GM18499 (cell line): ENCODE measurements around the gene WWOX.

ENCODE experiments used
- ATAC-seq: cut with Tn5 transposase; IDR thresholded peaks from one replicate; pipeline ENCODE4 v1.9.1; 2021; ENCODE audit warnings: moderate number of reproducible peaks; ENCODE audit not compliant: insufficient read depth, unreplicated experiment

WWOX gene

DNA sequence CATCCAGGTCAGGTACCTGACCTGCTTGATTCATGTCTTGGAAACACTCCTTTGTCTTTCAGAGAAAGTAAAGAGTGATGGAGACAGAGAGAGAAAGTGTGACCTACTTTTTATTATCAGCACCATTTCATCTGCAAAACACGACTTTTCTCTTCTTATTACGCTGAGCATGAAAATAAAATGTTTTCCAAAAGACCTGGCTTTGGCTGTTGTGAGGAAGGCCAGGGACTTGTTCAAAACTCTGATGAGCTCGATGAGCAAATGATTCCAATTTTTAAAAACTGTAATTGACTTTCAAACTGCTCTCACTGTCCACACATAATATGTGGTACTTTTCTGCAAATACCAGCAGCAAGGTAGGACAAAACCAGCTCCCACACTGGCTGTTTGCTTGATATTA lies 821.2 kb downstream of the WWOX start:
- ATAC-seq, result no peak

GRCh38 chr16:78925083-78925767 lies 825.8 kb downstream of the WWOX start:
- no peak for ATAC-seq

DNA sequence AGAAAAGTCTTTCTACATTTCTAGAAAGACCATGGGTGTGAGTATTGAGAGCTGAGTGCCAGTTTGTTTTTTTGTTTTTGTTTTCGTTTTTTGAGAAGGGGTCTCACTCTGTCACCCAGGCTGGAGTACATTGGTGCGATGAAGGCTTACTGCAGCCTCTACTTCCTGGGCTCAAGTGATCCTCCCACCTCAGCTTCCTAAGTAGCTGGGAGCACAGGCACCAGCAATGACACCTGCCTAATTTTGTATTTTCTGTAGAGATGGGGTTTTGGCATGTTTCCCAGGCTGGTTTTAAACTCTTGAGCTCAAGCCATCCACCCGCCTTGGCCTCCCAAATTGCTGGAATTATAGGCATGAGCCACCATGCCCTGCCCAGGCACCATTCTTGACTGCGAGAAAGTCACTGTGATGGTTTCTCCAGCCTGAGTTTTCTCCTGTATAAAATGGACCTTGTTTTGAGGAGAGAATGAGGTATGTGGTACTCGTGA lies 827.3 kb downstream of the WWOX start:
- no peak for ATAC-seq

GRCh38 chr16:78927766-78928165 lies 828.3 kb downstream of the WWOX start:
- no peak for ATAC-seq

- ATAC-seq, result no peak
Measured at GRCh38 chr16:78929841-78930240, 830.4 kb downstream of the WWOX start.

DNA sequence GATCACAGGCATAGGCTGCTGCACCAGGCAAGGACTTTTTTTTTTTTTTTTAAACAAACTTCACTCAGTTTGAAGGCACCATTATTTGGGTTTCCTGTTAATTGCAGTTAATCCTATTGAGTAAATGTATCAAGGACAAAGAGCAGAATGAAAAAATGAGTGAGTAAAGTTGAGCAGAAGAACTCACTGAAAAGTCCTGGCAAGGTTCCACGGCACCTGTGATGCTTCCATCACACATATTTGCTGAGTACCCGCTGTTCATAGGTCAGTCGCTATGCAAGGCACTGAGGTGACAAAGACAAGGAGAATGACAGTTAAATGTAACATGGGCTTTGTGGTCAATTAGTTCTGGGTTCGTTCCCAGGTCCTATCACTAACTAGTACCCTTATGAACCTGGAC lies 831.1 kb downstream of the WWOX start:
- no peak for ATAC-seq

DNA sequence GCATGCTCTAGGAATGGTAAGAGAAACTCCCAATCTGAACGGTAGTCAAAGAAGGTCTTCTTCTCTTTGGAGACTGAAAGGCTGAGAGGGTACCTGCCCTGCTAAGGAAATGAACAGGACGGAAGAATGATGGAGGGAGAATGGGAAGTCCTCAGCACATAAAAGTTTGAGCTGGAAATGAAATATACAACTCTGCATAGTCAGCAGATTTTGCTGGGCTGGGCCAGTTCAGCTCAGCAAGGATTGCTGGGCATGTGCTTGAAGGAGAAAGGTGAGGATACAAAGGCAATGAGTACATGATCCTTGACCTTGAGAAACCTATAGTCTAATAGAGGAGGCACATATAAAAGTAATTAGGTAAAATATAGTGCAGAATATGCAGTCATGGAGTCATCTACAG lies 831.8 kb downstream of the WWOX start:
- ATAC-seq, result no peak

DNA sequence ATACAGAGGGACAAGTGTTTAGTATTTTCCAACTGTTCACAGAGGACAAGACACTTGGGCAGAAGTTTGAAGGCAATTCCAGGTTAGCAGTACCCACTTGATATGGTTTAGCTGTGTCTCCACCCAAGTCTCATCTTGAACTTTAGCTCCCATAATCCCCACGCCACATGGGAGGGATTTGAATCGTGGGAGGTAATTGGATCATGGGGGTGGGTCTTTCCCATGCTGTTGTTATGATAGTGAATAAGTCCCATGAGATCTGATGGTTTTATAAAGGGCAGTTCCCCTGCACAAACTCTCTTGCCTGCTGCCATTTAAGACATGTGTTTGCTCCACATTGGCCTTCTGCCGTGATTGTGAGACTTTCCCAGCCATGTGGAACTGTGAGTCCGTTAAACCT lies 832.2 kb downstream of the WWOX start:
- ATAC-seq, result no peak

- ATAC-seq, result no peak
Measured at GRCh38 chr16:78932355-78932943, 833.0 kb downstream of the WWOX start.

GRCh38 chr16:78936060-78936459 lies 836.6 kb downstream of the WWOX start:
- ATAC-seq, result no peak

DNA sequence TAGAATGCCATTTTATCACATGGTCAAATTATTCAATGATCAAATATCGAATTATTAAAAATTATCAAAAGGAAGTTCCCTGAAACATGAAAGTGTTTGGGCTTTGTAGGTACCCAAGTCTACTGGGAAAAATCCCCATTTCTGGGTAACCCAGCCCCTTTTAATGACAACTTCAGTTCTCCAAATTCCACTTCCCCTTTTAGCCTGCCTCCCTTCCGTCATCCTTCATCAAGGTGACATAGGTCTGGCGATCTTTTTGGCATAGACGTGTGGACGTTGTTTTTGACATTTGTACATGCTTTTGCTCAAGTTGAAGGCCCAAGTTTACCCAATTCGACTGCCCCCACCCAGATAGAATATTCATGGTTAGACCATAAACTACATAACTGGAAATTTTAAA lies 840.1 kb downstream of the WWOX start:
- no peak for ATAC-seq

- no peak for ATAC-seq
Measured at GRCh38 chr16:78942625-78943245, 843.3 kb downstream of the WWOX start.

DNA sequence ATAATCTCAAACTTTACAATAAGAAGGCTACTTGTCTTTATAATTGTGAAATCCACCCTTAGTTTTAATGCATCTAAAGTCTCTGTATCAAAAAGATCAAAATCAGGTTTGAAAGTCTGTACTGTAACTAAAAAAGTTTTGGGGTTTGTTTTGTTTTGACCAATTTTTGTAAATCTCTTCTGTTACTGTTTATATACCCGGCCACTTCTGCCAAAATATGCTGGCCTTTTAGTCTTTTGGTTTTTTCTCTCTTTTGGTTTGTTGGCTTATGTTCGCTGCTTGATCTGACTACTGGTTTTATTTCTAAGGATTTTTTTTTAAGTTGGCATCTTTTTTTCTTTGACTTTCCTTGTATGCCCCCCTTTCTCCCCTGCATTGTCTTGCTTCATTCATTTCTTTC lies 845.9 kb downstream of the WWOX start:
- ATAC-seq, result no peak

DNA sequence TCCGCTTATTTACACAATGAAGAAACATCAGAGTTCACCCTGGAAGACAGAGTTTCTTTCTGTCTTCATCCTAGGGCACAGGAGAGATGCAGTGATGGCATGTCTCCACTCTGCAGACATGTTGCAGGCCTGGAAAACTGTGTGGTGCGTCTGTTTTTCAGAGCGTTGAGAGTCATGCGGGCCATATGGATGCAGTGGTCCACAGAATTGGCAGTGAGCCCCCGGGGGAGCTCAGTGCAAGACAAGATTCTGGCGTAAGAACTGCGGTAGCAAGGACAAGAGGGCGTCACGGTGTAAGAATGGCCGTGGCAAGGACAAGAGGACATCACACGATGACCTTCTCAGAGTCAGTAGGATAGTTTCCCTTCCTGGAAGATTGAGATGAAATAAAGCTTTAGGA lies 847.1 kb downstream of the WWOX start:
- ATAC-seq, result no peak

DNA sequence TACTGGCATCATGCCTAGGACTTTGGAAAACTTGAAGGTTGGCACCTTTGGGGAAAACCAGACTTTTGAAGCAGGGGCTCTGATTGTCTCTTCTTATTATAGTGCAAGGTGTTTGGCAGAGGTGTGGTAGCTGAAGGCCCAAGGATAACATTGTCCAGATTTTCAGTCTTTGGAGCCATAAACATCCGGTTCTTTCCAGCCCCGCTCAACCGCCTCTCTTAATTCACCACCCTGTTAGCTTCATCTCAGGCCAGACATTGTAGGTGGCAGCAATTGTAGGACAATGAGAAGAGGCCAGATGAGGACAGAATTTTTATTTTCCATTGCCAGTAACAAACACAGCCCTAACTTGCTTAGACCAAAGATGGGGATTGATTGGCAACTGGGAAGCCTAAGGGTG lies 851.3 kb downstream of the WWOX start:
- ATAC-seq, result no peak

GRCh38 chr16:78952630-78953029 lies 853.2 kb downstream of the WWOX start:
- no peak for ATAC-seq

GRCh38 chr16:78953526-78953925 lies 854.1 kb downstream of the WWOX start:
- no peak for ATAC-seq

GRCh38 chr16:78955206-78955605 lies 855.8 kb downstream of the WWOX start:
- no peak for ATAC-seq

DNA sequence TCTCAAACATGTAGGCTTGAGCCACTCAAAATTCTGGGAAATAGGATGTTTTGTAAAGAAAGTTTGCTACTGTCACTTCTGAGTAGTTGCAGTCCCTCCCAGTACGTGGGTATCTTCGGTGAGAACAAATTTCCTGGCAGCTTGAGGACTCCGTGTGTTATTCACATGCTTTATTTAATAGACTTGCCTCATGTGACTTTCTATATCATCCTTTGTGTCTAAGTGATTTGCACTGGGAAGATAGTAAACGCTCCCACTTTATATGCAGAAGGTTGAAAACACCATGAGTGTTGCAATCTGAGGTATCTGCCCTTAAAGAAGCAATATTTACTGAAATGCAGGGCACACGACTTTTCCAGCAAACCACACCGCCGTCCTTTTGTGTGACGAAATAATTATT lies 857.4 kb downstream of the WWOX start:
- ATAC-seq, result no peak

GRCh38 chr16:78957317-78958100 lies 858.1 kb downstream of the WWOX start:
- no peak for ATAC-seq

DNA sequence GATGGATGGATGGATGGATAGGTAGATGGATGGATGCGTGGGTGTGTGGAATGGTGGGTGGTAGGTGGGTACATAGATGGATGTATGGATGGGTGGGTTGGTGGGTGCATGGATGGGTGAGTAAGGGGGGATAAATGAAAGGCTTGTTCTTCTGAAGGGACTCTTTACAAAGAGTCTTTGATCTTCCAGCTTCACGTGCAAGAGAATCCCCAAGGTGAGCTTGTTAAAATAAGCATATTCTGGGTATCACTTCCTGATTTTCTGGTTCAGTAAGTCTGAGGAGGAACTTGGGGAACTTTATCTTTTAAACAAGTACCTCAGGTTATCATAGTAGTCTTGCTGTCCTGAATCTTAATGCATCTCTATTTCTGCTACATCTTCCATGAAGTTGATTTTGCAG lies 862.0 kb downstream of the WWOX start:
- no peak for ATAC-seq
